Body of pancreas (tissue), 4 donors: ENCODE results near the gene CACNA1C.

Experiments used
- POLR2A ChIP-seq, 3 donors: fragments of 450-650 bp; IDR thresholded peaks; one replicate each; pipeline ENCODE4 v1.6.1; 2016; ENCODE audit warnings: antibody characterized with exemption in 3 of 3, mild to moderate bottlenecking in 2 of 3
- TF ChIP-seq, protein P1 (sequence below), 7 experiments: fragments of 450-650 bp in 4 of 7; fragments of 200-600 bp in 3 of 7; sonication (generic) in 3 of 7; IDR thresholded peaks; one replicate each; pipeline ENCODE4 v1.5.1; 2016 to 2019; ENCODE audit warnings: antibody characterized with exemption in 7 of 7

DNA sequence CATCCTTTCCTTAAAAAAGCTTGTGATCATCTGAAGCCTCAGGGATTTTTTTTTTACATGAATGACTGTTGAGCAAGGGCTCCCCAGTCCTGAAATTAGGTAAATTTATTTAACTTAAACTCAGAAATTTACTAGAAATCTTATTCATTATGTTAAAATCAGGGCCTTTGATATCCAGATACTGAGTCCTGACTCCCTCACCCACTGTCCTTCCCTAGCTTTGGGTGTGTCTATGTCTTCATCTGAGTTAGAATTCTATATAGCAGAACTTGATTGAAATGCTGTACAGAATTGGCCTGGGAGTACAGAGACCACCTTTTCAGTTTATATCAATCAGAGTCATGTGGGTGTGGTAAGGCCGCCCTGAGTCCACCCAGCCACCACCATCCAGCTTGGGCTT is 260.0 kb downstream of the CACNA1C start:
- TF ChIP-seq, protein P1, sequence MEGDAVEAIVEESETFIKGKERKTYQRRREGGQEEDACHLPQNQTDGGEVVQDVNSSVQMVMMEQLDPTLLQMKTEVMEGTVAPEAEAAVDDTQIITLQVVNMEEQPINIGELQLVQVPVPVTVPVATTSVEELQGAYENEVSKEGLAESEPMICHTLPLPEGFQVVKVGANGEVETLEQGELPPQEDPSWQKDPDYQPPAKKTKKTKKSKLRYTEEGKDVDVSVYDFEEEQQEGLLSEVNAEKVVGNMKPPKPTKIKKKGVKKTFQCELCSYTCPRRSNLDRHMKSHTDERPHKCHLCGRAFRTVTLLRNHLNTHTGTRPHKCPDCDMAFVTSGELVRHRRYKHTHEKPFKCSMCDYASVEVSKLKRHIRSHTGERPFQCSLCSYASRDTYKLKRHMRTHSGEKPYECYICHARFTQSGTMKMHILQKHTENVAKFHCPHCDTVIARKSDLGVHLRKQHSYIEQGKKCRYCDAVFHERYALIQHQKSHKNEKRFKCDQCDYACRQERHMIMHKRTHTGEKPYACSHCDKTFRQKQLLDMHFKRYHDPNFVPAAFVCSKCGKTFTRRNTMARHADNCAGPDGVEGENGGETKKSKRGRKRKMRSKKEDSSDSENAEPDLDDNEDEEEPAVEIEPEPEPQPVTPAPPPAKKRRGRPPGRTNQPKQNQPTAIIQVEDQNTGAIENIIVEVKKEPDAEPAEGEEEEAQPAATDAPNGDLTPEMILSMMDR (IDR thresholded peaks at IDR 0.05): no peak
- no peak for TF ChIP-seq POLR2A (IDR thresholded peaks at IDR 0.05)
